GM12878 (cell line): ENCODE data around the gene SIGLEC14. TPM values are rescaled to one million over a fixed set of nuclear protein-coding genes. Genes with fewer than 3 reads are reported as not detected.

Source experiments
- ASH2L ChIP-seq: fragments of 300-600, 200-600 bp; sonication (generic); IDR thresholded peaks from 2 replicates; pipeline ENCODE4 v1.6.1; 2017; ENCODE audit warnings: low read depth, mild to moderate bottlenecking, borderline replicate concordance
- BCL11A ChIP-seq: IDR thresholded peaks from 2 replicates; pipeline ENCODE4 v1.6.1; 2011; ENCODE audit warnings: low read depth, low read length
- CHD2 ChIP-seq: IDR thresholded peaks from 2 replicates; pipeline ENCODE4 v1.6.1; 2011; ENCODE audit warnings: low read depth, low read length, improper control_type of control experiment, borderline replicate concordance
- E2F8 ChIP-seq: fragments of 450-650 bp; IDR thresholded peaks from 2 replicates; pipeline ENCODE4 v1.6.1; 2018; ENCODE audit warnings: mild to moderate bottlenecking, low read depth, moderate library complexity; ENCODE audit not compliant: partially characterized antibody
- E4F1 ChIP-seq: fragments of 450-650 bp; IDR thresholded peaks from 2 replicates; pipeline ENCODE4 v1.6.1; 2018; ENCODE audit warnings: borderline replicate concordance, mild to moderate bottlenecking; ENCODE audit not compliant: partially characterized antibody
- EED ChIP-seq: sonication (generic); IDR thresholded peaks from 2 replicates; pipeline ENCODE4 v1.6.1; 2016; ENCODE audit warnings: antibody characterized with exemption, low read depth
- EGR1 ChIP-seq, 2 experiments: IDR thresholded peaks; 1 replicate in 1 of 2; 2 replicates in 1 of 2; pipeline ENCODE4 v1.6.1; 2011 to 2012; ENCODE audit warnings: low read depth in 2 of 2, low read length in 2 of 2, borderline replicate concordance in 1 of 2, mild to moderate bottlenecking in 1 of 2, moderate library complexity in 1 of 2
- ETV6 ChIP-seq, 2 experiments: fragments of 450-650 bp in 1 of 2; IDR thresholded peaks in 1 of 2; conservative IDR thresholded peaks in 1 of 2; 2 replicates each; pipeline ENCODE4 v1.6.1; 2014; ENCODE audit warnings: antibody characterized with exemption in 1 of 2, borderline replicate concordance in 1 of 2, low read depth in 1 of 2, mild to moderate bottlenecking in 1 of 2, moderate library complexity in 1 of 2
- FOS ChIP-seq: IDR thresholded peaks from 3 replicates; pipeline ENCODE4 v1.6.1; 2011; ENCODE audit warnings: borderline replicate concordance; ENCODE audit not compliant: insufficient read length; ENCODE audit errors: extremely low read depth
- HCFC1 ChIP-seq: fragments of 150-350 bp; IDR thresholded peaks from 2 replicates; pipeline ENCODE4 v1.6.1; 2014; ENCODE audit warnings: low read length
- MEF2A ChIP-seq: IDR thresholded peaks from 2 replicates; pipeline ENCODE4 v1.6.1; 2011; ENCODE audit warnings: low read depth, mild to moderate bottlenecking, low read length, moderate library complexity; ENCODE audit not compliant: insufficient read depth
- MEF2B ChIP-seq: fragments of 450-650 bp; IDR thresholded peaks from 2 replicates; pipeline ENCODE4 v1.6.1; 2018; ENCODE audit warnings: mild to moderate bottlenecking, moderate library complexity; ENCODE audit not compliant: partially characterized antibody, poor library complexity, severe bottlenecking
- POLR2AphosphoS2 ChIP-seq: IDR thresholded peaks from 2 replicates; pipeline ENCODE4 v1.6.1; 2011; ENCODE audit warnings: low read depth, mild to moderate bottlenecking, low read length, improper control_type of control experiment, moderate library complexity
- POU2F2 ChIP-seq: IDR thresholded peaks from 3 replicates; pipeline ENCODE4 v1.6.1; 2011; ENCODE audit warnings: low read depth, mild to moderate bottlenecking, low read length, borderline replicate concordance
- SIN3A ChIP-seq: IDR thresholded peaks from 2 replicates; pipeline ENCODE4 v1.6.1; 2012; ENCODE audit warnings: low read depth, low read length, improper control_type of control experiment
- SMAD5 ChIP-seq: IDR thresholded peaks from 2 replicates; pipeline ENCODE4 v1.6.1; 2016; ENCODE audit warnings: antibody characterized with exemption, low read depth
- SPI1 ChIP-seq: IDR thresholded peaks from 2 replicates; pipeline ENCODE4 v1.6.1; 2011; ENCODE audit warnings: low read depth, mild to moderate bottlenecking, low read length, moderate library complexity, borderline replicate concordance; ENCODE audit not compliant: insufficient read depth
- YBX1 ChIP-seq: fragments of 450-650 bp; IDR thresholded peaks from 2 replicates; pipeline ENCODE4 v1.6.1; 2016; ENCODE audit warnings: antibody characterized with exemption
- ZNF384 ChIP-seq: IDR thresholded peaks from 2 replicates; pipeline ENCODE4 v1.6.1; 2012; ENCODE audit warnings: low read depth, mild to moderate bottlenecking, low read length, improper control_type of control experiment, borderline replicate concordance
- ZNF622 ChIP-seq: fragments of 450-650 bp; IDR thresholded peaks from 2 replicates; pipeline ENCODE4 v1.6.1; 2017; ENCODE audit warnings: mild to moderate bottlenecking, inconsistent platforms
- polyA plus RNA-seq, 11 experiments: library from polyadenylated mRNA; depleted of rRNA in 4 of 11; unstranded in 6 of 11; stranded (reverse) in 5 of 11; fragments of >200 nt; fragmentation: Nextera tagmentation in 4 of 11; fragmentation: Illumina TruSeq in 1 of 11; extraction: Ambion mirVana in 4 of 11; extraction: Trizol in 1 of 11; gene quantifications; 1 replicate in 1 of 11; 2 replicates in 10 of 11; pipeline versions ENCODE4 v1.2.1 to v1.2.3, GENCODE V29; 2011 to 2016; ENCODE audit warnings: inconsistent platforms in 2 of 11, missing spikeins in 2 of 11, low read depth in 1 of 11
- total RNA-seq, 4 experiments: library from RNA; depleted of rRNA in 3 of 4; stranded (reverse); fragments of >200 nt in 3 of 4; fragmentation: Illumina TruSeq in 1 of 4; extraction: Trizol in 1 of 4; gene quantifications; 2 replicates each; pipeline versions ENCODE4 v1.2.1 to v1.2.3, GENCODE V29; 2013 to 2021
- TF ChIP-seq, protein P1 (sequence below): IDR thresholded peaks from 2 replicates; pipeline ENCODE4 v1.6.1; 2011; ENCODE audit warnings: mild to moderate bottlenecking, low read depth, low read length, moderate library complexity; ENCODE audit not compliant: insufficient replicate concordance
- TF ChIP-seq, protein P2 (sequence below): IDR thresholded peaks from 2 replicates; pipeline ENCODE4 v1.6.1; 2011; ENCODE audit warnings: low read depth, mild to moderate bottlenecking, low read length, moderate library complexity, borderline replicate concordance; ENCODE audit errors: extremely low read depth

Gene SIGLEC14
- total and polyA plus RNA-seq, 10 of the 15 experiments (the other 5 are each of a cell fraction or from before 2014, with no cell fraction given) = 0.57 to 8.4 (median 4.6) TPM

GRCh38 chr19:51651216-51651846 lies 4.7 kb upstream of the SIGLEC14 start (continued):
- TF ChIP-seq SPI1 (peak; percentile 89), FOS (no peak), CHD2 (no peak), SMAD5 (no peak), MEF2A (no peak), MEF2B (no peak), POLR2AphosphoS2 (no peak), E4F1 (no peak), ASH2L (no peak), POU2F2 (no peak), SIN3A (no peak), ETV6 (conservative IDR thresholded peaks at IDR 0.05 in 1 of 2, IDR thresholded peaks at IDR 0.05 in 1 of 2; ENCODE audit: borderline replicate concordance in 1 of 2, low read depth in 1 of 2) (peak in 1 of 2 experiments; percentile 60; a peak in 2 of 4 replicates), BCL11A (no peak), ZNF384 (no peak), ZNF622 (no peak), E2F8 (no peak), EGR1 (IDR thresholded peaks at IDR 0.05; ENCODE audit: borderline replicate concordance in 1 of 2, low read depth in 2 of 2, low read length in 2 of 2) (peak in 1 of 2 experiments; percentile 70; a peak in 1 of 3 replicates), EED (peak; percentile 50; the same call in 1 of the 2 replicates), YBX1 (no peak), HCFC1 (no peak)
- TF ChIP-seq, protein P1, sequence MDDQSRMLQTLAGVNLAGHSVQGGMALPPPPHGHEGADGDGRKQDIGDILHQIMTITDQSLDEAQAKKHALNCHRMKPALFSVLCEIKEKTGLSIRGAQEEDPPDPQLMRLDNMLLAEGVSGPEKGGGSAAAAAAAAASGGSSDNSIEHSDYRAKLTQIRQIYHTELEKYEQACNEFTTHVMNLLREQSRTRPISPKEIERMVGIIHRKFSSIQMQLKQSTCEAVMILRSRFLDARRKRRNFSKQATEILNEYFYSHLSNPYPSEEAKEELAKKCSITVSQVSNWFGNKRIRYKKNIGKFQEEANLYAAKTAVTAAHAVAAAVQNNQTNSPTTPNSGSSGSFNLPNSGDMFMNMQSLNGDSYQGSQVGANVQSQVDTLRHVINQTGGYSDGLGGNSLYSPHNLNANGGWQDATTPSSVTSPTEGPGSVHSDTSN = no peak
- TF ChIP-seq, protein P2, sequence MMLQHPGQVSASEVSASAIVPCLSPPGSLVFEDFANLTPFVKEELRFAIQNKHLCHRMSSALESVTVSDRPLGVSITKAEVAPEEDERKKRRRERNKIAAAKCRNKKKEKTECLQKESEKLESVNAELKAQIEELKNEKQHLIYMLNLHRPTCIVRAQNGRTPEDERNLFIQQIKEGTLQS = no peak
